ENCODE measurements around the gene BCAS3. TPM values are rescaled to one million over a fixed set of nuclear protein-coding genes. Genes with fewer than 3 reads are reported as not detected.

Gene BCAS3
- total RNA-seq, 1 donor from 2014 or later: 15.2 TPM

DNA sequence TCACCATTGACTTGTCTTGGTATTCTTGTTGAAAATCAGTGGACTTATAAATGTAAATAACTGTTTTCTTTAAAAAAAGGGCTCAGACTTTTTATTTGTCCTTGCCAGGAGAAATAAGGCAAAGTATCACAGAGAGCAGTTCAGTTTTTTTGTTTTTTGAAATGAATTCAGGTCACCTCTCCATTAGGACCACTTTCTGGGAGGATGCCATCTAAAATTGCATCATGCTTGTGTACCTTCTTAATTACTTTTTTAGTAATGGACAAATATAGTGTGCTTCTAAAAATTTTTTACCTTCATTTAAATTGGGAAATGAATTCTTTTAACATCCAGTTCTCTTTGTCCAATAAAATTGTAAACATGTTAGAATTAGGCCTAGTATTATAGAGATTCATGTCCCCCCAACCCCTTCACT, 210.0 kb downstream of the BCAS3 start:
- peak overlapping the region; percentile 5 for H3K4me3 ChIP-seq (ENCODE audit: low read depth, low read length)
- TF ChIP-seq, protein P1, sequence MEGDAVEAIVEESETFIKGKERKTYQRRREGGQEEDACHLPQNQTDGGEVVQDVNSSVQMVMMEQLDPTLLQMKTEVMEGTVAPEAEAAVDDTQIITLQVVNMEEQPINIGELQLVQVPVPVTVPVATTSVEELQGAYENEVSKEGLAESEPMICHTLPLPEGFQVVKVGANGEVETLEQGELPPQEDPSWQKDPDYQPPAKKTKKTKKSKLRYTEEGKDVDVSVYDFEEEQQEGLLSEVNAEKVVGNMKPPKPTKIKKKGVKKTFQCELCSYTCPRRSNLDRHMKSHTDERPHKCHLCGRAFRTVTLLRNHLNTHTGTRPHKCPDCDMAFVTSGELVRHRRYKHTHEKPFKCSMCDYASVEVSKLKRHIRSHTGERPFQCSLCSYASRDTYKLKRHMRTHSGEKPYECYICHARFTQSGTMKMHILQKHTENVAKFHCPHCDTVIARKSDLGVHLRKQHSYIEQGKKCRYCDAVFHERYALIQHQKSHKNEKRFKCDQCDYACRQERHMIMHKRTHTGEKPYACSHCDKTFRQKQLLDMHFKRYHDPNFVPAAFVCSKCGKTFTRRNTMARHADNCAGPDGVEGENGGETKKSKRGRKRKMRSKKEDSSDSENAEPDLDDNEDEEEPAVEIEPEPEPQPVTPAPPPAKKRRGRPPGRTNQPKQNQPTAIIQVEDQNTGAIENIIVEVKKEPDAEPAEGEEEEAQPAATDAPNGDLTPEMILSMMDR (conservative IDR thresholded peaks at IDR 0.05; ENCODE audit: low read depth, low read length): no peak
- no peak for DNase-seq (ENCODE audit: low read depth)

DNA sequence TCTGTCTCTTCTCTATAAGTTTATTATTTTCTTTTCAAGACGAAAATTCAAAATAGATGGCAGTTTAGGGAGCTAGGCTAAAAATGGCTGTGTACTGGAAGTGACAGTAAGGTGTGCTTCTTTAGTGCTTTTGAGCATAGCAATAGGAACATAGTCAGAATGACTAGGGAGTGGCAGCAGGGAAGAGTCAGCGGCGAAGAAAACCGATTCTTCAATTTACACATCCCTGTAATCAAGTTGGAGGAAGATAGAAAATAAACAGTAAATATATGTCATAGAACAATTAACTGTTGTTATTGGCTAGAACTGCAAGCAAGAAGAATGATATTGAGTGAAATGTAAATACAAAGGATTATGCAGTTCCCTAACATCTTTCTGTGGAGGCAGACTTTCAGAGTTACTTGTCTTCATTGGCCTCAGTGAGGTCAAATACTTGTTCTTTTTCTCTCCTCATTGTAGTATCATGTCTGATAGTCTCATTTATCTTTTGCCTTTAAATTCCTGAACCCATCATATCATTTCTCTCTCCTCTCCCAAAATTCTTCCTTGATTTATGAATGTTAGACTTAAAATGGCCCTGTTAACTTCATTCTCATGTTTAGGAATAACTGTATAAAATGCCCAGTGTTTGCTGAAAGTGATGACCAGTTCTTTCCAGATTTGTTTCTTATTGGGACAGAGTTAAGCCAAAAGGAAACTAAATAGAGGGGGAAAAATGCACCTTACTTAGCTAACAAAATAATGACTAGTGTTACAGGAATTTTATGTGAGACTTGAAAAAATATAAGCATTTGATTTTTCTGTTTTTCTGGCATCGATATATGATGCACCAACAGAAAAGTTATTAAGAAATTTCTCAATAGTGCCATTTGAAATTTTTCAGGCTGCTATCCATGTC, 211.4 kb downstream of the BCAS3 start:
- TF ChIP-seq, protein P1 (conservative IDR thresholded peaks at IDR 0.05; ENCODE audit: low read depth, low read length): no peak
- H3K4me3 ChIP-seq (ENCODE audit: low read depth, low read length): no peak overlapping the region
- DNase-seq (ENCODE audit: low read depth): no peak

- H3K4me3 ChIP-seq (ENCODE audit: low read depth, low read length): no peak overlapping the region
- TF ChIP-seq, protein P1 (conservative IDR thresholded peaks at IDR 0.05; ENCODE audit: low read depth, low read length): no peak
- DNase-seq (ENCODE audit: low read depth): no peak
Observed at GRCh38 chr17:60891149-60891548, 213.5 kb downstream of the BCAS3 start.

- TF ChIP-seq, protein P1 (conservative IDR thresholded peaks at IDR 0.05; ENCODE audit: low read depth, low read length): no peak
- H3K4me3 ChIP-seq (ENCODE audit: low read depth, low read length): no peak overlapping the region
- no peak for DNase-seq (ENCODE audit: low read depth)
Observed at GRCh38 chr17:60893475-60893874, 215.8 kb downstream of the BCAS3 start.

- TF ChIP-seq, protein P1 (conservative IDR thresholded peaks at IDR 0.05; ENCODE audit: low read depth, low read length): no peak
- H3K4me3 ChIP-seq (ENCODE audit: low read depth, low read length): no peak overlapping the region
- no peak for DNase-seq (ENCODE audit: low read depth)
Observed at GRCh38 chr17:60896996-60897395, 219.3 kb downstream of the BCAS3 start.

GRCh38 chr17:60899115-60899514, 221.5 kb downstream of the BCAS3 start:
- H3K4me3 ChIP-seq (ENCODE audit: low read depth, low read length): no peak overlapping the region
- no peak for DNase-seq (ENCODE audit: low read depth)
- TF ChIP-seq, protein P1 (conservative IDR thresholded peaks at IDR 0.05; ENCODE audit: low read depth, low read length): no peak

GRCh38 chr17:60900688-60901087, 223.0 kb downstream of the BCAS3 start:
- no peak overlapping the region for H3K4me3 ChIP-seq (ENCODE audit: low read depth, low read length)
- DNase-seq (ENCODE audit: low read depth): no peak
- TF ChIP-seq, protein P1 (conservative IDR thresholded peaks at IDR 0.05; ENCODE audit: low read depth, low read length): no peak
